Breast epithelium (tissue), 3 donors: ENCODE data around the gene PRELID1.

Source experiments
- POLR2A ChIP-seq: fragments of 450-650 bp; IDR thresholded peaks from one replicate; pipeline ENCODE4 v1.6.1; 2016; ENCODE audit warnings: antibody characterized with exemption, mild to moderate bottlenecking, moderate library complexity
- TF ChIP-seq, protein P1 (sequence below), 3 donors: fragments of 450-650 bp; IDR thresholded peaks; one replicate each; pipeline ENCODE4 v1.5.1; 2016 to 2017; ENCODE audit warnings: antibody characterized with exemption in 3 of 3, mild to moderate bottlenecking in 3 of 3, moderate library complexity in 3 of 3

DNA sequence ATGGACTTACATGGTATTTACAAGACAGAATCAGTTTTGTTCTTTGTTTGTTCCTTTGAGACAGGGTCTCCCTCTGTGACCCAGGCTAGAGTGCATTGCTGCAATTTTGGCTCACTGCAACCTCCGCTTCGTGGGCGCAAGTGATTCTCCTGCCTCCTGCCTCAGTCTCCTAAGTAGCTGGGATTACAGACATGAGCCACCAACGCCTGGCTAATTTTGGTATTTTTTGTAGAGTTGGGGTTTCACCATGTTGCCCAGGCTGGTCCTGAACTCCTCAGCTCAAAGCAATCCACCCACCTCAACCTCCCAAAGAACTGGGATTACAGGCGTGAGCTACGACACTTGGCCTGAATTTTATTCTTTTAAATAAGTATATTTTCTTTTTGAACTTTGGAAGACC, 27.7 kb upstream of the PRELID1 start:
- no peak for TF ChIP-seq POLR2A
- TF ChIP-seq, protein P1, sequence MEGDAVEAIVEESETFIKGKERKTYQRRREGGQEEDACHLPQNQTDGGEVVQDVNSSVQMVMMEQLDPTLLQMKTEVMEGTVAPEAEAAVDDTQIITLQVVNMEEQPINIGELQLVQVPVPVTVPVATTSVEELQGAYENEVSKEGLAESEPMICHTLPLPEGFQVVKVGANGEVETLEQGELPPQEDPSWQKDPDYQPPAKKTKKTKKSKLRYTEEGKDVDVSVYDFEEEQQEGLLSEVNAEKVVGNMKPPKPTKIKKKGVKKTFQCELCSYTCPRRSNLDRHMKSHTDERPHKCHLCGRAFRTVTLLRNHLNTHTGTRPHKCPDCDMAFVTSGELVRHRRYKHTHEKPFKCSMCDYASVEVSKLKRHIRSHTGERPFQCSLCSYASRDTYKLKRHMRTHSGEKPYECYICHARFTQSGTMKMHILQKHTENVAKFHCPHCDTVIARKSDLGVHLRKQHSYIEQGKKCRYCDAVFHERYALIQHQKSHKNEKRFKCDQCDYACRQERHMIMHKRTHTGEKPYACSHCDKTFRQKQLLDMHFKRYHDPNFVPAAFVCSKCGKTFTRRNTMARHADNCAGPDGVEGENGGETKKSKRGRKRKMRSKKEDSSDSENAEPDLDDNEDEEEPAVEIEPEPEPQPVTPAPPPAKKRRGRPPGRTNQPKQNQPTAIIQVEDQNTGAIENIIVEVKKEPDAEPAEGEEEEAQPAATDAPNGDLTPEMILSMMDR (IDR thresholded peaks at IDR 0.05): no peak
